NCI-H460 (cell line): Measurements from ENCODE around the gene PXMP2. TPM values are rescaled to one million over a fixed set of nuclear protein-coding genes. Genes with fewer than 3 reads are reported as not detected.

Experiments used
- DNase-seq: peaks from one replicate; pipeline ENCODE4 v3.0.0-alpha.2; 2016; ENCODE audit warnings: low read depth; ENCODE audit errors: extremely low read depth
- total RNA-seq: library from RNA; depleted of rRNA; stranded (reverse); fragments of >200 nt; shearing (Covaris generic); gene quantifications from 2 replicates; pipeline ENCODE4 v1.2.3, GENCODE V29; 2014

Gene PXMP2
- total RNA-seq, 1 experiment from 2014 or later: 22.5 TPM

GRCh38 chr12:132719954-132720324, 32.6 kb downstream of the PXMP2 start:
- no peak for DNase-seq

GRCh38 chr12:132720606-132721345, 33.4 kb downstream of the PXMP2 start:
- no peak for DNase-seq

DNA sequence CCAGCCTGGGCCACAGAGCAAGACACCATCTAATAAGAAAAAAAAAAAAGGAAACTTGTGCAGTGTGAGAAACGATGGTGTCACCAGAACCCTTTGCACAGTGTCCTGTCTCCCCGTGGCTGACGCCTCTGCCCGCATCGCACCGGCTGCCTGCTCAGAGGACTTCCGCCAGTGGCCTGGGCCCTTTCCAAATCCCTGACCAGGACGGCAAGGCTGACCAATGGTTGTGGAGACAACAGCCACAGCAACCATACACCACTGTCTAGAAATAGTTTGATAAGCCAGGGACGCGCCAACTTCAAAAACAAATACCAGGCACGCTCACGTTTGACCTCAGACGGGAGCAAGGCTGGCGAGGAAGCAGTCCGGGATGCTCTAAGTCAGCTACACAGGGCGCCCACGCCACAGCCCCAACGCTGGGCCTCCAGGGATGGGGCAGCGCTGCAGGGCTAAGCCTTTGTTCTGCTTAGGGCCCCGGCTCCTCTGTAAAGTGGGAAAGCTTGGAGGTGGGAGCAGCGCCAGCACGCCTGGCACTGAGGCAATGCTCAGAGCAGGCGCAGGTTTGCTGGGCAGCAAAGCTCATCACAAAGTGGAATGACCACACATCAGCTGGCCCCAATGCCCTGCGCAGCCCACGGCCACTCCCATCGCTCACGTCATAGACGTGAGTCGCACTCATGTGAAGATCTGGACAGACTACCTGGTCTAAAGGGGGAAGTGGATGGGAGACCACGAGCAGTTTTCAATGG, 35.8 kb downstream of the PXMP2 start:
- DNase-seq: no peak

DNA sequence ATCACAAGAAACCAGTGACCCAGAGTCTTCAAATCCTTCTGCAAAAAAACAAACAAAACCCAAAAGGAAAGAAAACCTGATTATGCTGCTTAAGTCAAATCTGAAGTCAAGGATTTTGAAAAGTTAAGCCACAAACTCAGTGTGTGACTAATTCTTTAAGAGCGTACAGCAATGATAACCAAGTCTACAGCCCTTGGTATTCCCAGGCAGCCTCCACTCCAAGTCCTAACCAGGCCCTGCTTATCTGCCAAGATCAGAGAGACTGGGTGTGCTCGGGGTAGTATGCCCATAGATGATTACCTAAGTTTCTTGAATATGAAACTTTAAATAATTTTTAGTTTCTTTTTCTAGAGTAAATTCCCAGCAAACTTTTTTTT, 36.4 kb downstream of the PXMP2 start:
- DNase-seq: no peak

- no peak for DNase-seq
These were observed 37.3 kb downstream of the PXMP2 start for GRCh38 chr12:132724506-132725241.

GRCh38 chr12:132726386-132726785, 39.0 kb downstream of the PXMP2 start:
- no peak for DNase-seq

DNA sequence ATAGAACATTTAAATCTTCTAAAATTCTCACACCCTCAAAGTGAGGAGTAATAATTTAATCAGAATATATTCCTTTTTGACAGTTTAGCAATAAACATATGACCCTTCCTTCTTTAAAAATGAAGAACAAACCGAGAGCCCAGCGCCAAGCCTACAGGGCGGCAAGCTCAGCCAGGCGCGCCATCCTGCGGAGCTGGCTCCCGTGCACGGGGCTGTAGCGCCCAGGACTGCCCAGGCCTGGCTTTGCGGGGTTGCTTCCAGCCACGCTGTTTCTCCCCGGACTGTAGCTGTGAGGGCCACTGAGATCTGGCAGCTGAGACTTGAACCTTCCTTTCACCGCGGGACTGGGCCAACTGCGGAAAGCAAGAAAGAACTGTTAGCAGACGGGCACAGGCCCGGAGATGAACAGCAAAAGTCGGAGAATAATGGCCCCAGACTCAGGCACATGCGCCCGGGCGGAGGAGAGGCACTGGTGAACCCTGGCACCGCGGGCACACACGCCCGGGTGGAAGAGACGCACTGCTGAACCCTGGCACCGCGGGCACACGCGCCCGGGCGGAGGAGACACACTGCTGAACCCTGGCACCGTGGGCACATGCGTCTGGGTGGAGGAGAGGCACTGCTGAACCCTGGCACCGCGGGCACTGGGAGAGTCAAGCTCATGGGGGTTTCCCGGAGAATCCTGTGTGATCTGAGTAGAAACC, 39.9 kb downstream of the PXMP2 start:
- no peak for DNase-seq

- DNase-seq: no peak
These were observed 41.1 kb downstream of the PXMP2 start for GRCh38 chr12:132728502-132728901.

- DNase-seq: no peak
These were observed 42.3 kb downstream of the PXMP2 start for GRCh38 chr12:132729541-132730320.

GRCh38 chr12:132730353-132730752, 43.0 kb downstream of the PXMP2 start:
- no peak for DNase-seq

- DNase-seq: no peak
These were observed 44.2 kb downstream of the PXMP2 start for GRCh38 chr12:132731574-132731973.

DNA sequence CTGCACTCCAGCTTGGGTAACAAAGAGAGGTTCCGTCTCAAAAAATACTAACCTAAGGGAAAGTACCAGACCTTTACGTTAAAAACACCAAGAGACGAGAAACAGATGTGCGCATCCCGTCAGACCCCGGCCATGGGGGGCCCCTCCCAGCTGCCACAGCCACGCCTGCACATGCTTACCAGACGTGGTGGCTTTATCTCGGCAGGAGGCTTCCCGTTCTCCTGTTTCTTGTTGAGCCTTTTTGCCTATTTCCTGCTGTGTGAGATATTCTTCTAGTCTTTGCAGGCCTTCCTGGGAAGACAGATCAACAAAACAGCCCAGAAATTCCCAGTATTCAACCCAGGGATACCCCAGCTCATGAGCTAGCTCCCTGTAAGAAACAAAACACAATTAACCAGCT, 46.8 kb downstream of the PXMP2 start:
- no peak for DNase-seq

GRCh38 chr12:132735496-132735895, 48.1 kb downstream of the PXMP2 start:
- no peak for DNase-seq

DNA sequence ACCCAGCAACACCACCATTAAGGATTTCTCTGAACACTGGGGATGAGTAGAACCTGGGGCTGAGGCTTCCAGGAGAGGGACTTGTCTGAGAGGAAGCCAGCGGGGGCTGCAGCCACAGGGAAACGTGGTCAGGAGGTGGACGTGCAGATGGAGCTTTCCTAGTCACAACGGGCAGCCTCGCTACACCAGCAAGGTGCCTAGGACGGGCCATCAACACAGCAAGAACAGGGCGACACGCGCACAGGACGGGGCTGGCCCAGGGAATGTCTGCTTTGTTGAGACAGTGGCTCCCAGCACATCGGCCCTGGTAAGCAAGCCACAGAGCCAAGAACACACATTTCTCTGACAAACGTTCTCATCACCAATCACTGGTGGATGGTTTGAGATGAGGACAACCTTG, 49.0 kb downstream of the PXMP2 start:
- DNase-seq: no peak

DNA sequence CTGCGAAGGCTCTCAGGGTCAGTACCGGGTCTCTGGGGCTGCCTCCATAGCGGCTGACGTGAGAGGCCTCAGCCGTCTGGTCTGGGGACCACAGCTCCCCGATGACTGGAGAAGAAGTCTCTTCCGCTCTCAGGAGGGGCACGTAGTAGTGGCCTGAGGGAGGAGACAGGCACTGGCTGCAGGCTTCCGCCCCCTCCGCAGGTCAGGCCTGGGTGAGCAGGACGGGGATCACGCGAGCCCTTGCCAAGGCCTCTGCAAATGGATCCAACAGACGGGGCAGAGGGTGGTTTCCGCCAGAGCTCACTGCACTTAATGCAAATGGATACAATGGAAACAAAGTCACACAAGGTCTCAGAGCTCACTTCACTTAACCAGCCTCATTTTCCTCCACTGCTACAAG, 49.5 kb downstream of the PXMP2 start:
- no peak for DNase-seq

DNA sequence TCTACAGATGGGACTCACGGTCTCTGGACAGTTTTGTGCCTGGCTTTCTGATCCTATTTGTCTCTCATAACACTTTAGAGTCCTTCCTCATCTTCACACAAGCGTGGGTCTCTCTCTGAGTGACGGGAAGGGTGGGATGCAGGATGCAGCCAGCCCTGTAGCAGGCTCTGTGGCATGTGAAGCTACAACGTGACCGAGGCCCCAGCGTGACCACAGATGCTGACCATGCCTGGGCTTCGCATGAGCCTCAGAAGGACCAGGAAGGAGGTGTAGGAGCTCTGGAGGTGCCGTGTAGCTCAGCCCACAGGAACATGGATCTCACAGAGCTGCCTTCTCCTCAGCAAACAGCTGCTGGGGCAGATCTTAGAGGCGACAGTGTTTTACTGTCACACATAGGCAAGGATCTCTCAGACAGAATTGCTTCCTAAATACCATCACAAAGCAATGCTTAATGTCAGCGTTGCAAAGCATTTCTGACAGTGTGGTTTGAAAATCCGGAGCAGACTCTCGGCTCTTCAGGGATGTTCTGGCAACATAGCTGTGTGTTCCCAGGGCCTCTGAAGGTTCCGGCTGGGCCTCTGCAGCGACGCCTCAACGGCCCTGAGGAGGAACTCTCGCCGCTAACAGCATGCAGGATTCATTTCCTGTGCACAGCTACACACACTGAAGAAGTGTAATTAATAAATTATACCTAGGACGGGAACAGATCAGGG, 52.4 kb downstream of the PXMP2 start:
- DNase-seq: no peak

- DNase-seq: no peak
These were observed 52.9 kb downstream of the PXMP2 start for GRCh38 chr12:132740313-132740646.

DNA sequence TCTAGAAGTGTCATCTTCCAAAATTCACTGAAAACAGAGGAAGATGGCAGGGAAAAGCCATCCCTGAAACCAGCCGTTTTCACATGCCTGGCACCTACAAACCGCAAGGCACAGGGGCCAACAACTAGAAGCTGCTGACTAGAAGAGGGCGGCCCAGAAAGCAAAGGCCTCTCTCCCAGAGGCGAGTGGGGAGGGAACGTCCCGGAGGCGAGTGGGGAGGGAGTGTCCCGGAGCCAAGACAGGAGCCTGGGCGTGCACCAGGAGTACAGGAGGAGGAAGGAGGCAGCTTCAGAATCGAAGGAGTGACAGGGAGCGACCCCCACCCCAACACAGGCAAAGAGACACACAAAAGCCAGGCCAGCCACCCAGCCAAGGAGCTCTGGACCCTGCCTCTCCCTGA, 53.3 kb downstream of the PXMP2 start:
- DNase-seq: no peak

DNA sequence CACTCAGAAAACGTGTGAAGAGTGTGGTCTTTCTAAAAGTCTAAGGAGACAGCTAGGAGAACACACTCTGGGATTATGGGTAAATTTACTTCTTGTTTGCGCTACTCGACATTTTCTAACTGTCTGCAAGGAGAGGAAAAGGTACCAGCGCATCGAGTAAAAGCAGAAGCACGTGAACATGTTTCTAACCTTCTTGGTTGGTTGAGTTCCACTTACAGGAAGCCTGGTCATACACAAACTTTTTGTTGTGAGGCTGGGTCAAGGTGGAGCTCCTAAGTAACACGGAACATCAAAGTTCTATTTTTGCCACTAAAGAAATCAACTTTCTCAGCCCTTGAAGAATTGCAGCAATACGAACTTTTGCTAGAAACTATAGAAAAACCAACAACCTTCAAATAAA, 54.2 kb downstream of the PXMP2 start:
- DNase-seq: no peak

DNA sequence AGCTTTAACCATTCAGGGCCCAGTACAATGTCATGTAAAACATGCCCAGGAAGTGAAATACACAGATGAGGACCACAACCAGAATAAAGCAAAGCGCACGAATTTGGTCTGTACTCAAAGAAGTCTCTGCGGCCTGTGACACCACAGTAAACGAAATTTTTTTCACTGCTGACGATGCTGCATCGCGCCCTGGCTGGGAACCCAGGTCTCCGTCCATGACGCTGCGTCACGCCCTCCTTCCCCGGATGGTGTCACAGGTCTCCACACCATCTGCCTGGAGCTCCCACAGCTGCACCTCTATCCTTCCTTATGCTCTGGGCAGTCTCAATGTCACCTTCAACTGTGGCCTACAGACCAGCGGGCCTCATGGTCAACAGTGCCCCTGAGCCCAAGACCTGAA, 56.4 kb downstream of the PXMP2 start:
- DNase-seq: no peak
